HS-27A (cell line): ENCODE measurements around the gene DHRS9.

Experiments used
- DNase-seq: peaks from one replicate; pipeline ENCODE4 v3.0.0-alpha.2; 2012; ENCODE audit warnings: low read depth, missing footprints

Gene DHRS9

DNA sequence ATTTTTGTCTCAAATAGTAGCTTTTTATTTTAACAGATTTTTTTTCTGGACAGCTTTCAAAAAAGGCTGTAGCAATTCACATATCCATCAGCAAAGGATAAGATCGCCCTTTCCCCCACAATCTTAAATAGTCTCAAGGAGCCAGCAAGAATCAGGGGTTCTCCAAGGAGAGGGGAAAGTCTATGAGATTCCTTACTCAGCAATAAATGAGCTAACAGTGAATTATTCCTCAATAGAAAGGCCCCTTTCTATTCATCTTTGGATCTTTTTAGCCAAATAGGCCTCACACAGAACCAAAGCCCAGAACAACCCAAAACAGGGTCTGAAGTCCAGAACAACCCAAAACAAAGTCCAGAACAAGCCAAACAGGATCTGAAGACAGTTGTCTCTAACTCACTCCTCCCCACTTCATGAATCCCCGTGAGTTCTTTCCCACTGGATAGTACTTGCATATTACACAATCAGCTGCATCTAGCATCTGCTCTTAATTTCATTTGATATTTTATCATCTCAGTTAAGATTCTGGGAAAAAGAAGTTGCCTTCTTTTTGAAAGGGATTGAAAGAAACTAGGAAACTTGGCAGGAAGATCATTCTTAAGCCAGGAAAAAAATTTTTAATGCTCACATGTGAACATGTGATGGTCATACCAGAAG lies 3.4 kb upstream of the DHRS9 start:
- no peak for DNase-seq

DNA sequence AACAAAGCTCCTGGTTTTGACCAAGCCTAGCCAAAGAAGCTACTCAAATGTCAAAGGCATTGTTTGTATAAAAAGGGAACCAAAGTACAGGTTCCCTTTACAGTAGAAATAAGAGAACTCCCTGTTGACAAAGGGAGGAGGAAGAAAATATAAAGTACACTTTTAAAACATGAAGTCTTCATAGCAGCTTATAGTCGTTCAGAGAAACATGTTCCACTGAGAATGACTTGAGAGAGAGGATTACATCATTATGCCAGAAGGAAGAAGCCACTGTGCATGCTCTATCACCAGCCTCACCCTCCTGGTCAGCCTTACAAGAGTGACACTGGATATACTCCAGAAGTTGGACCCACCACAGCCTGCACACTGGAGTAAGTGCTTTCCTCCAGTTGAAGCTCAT lies 2.5 kb upstream of the DHRS9 start:
- DNase-seq: no peak

DNA sequence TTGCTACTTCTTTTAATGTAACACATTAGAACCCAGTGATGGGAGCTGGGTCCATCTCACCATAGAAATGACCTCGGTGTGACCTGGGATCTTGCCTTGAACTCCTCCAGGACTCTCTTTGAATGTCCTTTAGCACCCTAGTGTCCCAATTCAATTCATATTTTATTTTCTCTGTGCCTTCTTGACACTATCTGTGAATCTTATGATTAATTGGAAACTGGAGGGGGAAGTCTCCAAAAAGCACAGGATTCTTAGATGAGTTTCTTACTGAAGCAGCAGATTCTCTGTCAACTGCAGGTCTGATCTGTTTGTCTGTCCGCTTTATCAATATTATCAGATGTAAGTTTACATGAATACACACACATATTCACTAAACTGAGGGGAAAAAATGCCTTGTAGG lies 470 bp downstream of the DHRS9 start:
- no peak for DNase-seq

DNA sequence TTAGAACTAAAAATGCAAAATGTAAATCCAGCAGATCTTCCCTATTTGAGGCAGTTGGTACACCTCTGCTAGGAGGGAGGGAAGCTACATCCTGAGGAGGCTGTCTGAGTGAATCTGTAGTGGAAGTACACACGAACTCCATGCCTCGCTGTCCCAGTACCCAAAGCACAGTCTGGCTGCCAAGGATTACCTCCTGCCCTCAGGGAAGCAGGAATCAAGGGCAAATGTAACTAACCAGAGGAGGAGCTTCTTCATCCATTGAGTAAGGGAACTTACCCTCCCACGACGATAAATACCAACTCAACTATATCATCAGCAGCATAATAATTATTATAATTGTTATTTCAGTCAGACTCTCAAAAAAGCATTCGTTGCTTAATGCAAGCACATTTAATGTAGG lies 2.1 kb downstream of the DHRS9 start:
- no peak for DNase-seq

DNA sequence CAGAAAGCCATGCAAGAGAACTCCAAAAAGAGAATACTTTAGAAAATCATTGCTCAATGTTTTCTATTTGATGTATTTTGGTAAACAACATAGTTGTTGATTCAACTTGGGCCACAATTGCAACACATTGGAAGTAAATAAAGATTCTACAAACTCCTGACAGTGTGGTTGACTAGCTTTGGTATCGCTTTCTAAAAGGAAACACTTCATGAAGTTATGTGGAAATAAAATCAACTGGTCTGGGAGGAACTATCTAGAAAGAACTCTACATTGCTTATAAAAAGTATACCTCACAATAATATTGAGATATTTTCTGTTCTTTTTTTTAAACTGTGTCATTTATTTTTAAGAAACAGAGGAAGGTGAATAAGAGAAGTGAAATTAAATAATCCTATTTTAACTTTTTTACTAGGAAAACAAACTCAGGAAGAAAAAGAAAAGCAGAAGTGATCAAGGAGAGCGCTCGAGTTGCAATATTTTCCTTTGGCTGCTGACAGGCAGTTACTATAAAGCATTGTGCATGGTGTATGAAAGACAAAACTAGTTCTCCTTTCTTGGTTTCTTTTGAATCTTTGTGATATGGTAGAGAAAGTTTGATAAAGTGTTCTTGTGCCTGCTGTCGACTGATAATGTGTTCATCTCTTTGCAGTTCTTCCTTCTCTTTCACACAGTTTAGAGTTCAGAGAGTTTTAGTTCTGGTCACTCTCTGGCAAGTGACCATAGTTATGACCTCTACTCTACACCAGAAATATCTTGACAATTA lies 3.0 kb downstream of the DHRS9 start:
- DNase-seq: no peak

DNA sequence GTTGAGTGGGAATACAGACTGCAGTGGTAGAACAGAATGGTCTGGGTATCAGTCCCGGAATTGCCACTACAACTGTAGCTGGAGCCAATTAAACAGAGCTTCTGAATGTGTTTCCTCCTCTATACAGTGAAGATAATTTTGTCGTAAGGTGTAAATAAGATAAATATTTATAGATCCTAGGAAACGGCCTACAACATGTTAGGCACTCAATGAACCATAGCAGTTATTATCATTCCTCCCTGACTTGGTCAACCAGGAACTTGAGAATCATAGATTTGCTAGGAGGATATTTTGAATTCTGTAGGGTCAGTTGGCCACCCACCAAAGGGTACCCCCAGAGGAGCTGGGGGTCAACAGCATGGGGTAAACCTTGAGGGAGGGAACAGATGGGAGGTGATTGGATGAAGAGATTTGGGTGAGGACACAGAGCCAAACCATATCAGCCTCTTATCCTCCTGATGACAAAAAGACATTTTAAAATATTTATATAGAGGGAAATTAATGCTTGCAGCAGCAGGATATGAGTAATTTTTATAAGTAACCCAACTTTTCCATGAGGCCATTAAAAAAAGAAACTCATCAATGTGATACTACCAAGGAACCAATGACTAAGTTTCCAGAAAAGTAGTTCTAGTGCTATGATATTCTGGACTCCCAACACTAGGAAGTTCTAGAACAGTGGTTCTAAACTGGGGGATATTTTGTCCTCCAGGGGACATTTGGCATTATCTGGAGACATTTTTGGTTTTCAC lies 4.0 kb downstream of the DHRS9 start:
- no peak for DNase-seq

DNA sequence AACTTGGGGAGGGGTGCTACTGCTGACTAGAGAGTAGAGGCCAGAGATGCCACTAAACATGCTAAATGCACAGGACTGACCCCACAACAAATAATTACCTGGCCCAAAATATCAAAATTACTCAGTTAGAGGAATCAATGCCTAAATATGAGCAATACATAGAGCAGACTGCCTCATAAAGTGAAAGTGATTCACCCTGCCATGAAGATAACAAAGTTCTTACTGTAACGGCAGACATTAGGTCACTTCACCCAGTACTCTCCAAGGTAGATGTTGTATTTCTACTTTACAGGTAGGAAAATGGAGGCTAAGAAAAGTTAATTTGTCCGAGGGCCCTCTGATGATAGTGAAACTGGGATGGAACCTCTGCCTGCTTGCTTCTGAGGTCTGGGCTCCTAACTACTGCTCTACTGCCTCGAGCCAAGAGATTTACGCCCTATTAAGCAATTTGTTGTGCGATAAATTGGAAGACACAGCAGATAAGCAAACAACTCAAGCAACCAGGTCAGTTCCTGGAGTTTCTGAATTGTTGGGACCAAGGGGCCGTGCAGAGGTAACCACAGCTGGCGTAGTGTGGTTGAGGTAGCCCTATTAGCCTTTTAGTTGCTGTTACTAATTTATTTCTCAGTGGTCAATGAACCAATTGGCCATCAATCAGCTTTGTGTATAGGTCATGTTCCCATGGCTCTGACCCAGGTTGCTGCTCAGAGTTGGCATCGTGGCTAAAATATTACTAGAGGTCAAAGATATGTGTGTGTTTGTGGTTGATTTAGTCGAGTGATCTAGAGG lies 4.8 kb downstream of the DHRS9 start:
- DNase-seq: no peak

DNA sequence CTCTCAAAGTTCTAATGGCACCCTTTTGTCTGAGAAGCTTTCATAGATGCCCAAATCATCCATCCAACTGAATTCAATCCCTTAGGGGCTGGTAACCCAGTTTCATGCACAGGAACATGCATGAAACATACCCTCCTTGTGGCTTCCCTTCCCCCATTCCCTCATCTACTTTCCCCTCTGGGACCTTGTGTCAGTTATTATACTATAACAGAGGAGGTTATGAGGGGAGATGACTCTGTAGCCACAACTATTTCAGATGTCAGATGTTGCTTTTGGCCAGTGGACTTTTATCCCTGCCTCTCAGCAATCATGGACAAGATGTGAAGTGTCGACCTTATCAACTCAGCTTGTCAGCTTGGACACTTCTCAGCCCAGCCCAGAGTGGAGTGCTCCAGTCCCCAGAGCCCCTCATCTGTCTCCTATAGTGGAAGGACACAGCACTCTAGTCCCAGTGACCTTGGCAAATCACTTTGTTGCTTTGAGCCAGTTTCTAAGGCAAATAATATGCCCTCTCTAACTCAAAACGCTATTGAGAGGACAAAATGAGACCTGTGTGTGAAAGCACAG lies 8.4 kb downstream of the DHRS9 start:
- no peak for DNase-seq

DNA sequence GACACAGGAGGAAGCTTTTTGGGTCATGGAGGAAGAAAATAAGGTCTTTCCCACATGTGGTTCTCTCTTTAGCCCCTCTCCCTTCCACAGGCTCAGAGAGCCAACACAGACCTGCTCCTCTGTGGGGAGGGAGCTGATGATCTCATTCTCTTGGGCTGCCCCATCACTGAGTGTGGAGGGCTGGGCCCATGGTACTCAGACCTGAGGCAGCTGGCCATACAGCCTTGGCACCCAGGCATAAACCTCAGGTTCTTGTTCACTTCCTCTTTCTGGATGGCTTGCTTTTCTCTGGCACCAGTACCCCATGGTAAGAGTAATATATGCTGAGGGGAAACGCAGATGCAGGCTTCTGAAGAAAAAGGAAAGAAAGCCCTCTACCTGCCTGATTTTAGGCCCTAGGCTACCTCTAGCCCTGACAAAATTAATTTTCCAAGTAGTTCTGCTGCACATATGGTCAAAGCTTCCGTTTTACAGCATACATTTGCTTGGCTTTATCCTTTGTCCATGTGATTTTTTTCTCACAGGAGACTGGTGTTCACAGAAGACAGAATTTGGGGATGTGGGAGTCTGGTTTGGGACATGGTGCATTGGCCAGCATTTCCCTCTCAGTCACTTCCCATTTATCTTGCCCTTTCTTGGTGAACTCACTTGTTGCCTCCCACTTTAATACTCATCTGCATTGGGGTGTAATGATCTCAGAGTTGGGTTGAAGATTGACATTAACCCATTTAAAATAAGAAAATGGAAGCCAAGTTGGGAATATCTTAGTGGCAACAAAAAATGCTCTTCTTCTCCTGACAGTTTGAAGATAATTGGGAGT lies 11.1 kb downstream of the DHRS9 start:
- DNase-seq: no peak

DNA sequence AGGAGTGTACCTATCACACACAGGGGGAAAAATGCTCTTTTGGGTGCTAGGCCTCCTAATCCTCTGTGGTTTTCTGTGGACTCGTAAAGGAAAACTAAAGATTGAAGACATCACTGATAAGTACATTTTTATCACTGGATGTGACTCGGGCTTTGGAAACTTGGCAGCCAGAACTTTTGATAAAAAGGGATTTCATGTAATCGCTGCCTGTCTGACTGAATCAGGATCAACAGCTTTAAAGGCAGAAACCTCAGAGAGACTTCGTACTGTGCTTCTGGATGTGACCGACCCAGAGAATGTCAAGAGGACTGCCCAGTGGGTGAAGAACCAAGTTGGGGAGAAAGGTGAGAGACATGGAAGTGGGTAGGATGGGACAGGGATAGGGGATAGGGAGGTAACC lies 12.2 kb downstream of the DHRS9 start:
- DNase-seq: no peak

DNA sequence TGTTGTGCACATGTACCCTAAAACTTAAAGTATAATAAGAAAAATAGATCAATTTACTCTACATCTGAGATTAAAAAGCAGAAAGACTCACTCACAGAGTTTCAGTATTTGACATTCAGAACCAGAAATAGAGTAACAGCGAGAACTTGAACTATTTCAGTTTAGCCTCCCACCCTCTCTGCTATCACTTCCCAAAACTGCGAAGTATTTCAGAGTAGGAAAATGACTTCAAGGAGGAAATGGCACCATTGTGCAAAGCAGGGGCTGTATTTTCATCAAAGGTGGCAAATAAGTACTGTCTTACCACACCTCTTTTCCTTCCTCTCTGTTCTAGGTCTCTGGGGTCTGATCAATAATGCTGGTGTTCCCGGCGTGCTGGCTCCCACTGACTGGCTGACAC lies 13.6 kb downstream of the DHRS9 start:
- DNase-seq: no peak

DNA sequence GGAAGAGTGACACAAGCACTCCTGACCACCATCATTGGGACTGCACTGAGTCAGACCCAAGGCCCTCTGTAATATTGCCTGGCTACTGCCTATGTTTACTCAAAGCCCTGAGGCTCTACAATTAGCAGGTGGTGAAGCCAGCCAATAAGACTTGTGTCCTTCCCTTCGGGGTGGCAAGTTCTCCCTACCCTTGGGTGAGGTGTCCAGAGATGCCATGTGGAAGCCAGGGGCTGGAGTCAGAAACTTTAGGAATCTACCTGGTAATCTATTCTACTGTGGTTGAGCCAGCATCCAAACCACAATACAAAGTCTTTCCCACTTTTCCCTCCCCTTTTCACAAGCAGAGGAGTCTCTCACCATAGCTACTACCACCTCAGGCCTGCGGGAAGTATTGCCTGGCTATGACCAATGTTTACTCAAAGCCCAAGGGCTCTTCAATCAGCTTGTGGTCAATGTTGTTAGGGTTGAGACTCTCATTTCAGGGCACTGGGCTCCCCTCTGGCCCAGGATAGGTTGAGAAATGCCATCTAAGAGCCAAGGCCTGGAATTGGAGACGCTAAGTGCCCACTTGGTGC lies 17.6 kb downstream of the DHRS9 start:
- no peak for DNase-seq

DNA sequence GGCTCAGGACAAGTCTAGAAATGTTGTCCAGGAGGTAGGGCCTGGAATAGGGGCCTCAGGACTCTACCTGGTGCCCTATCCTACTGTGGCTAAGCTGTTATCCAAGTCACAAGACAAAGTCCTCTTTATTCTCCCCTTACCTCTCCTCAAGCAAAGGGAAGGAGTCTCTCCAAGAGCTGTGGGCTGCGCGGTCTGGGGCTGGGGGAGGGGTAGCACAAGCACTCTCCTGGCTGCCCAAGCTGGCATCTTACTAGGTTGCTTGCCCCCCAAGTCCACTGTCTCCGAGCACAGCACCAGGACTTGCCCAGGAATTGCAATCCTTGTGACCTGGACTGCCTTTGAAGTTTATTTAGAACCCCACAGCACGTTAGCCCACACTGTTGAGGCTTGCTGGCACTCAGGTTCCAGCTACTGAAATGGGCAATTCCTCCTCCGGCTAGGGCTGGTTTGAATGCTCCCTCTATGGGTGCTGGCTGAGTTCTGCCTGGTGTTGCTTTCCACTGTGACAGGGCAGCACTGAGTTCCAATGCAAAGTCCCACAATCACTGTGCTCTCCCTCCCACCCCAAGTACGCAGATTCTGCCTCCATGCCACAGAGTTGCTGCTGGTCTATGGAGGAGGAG lies 18.5 kb downstream of the DHRS9 start:
- no peak for DNase-seq

DNA sequence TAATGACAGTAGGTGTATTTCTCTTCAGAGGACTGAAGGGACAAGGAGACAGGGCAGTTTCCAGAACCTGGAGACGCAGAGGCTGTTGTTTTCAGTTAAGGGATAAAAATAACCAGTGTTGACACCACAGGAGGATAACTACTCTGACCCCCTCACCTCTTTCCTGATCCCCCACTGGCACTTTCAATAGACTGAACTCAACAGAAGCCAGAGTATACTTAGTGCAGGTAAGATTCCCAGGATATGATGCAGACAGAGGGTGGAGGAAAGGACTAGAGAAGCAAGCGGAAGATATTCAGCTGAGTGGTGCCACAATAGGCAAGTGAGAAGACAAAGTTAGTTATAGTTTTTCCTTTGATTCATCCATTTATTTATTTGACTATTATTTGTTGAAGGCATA lies 19.8 kb downstream of the DHRS9 start:
- DNase-seq: no peak

DNA sequence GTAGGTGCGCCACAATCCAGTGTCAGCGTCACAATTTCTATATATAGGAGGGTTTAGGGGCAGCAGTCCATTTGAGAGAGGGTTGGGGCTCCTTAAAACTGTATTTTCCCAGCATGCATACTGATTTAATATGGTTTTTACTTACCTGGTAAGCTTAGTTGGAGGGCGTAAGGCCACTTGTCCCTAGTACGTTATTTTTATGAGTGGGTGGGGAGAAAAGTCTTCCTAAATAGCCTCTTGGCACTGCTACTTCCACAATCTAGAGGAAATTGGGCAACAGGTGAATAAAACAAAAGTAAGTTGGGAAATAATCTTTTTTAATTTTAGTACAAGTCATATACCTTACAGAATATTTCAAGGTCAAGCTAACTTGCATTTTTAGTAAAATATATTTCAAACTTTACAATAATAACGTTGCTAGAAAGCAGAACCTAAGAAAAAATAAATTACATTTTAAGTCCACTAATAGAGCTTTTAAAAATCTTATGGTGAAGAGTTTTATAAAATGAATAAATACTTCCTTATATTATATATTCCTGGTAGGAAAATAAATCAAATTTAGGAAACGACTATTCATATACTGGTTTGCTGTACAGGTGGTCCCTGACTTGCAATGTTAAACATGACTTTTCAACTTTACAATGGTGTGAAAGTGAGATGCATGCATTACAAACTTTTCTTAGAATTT lies 20.9 kb downstream of the DHRS9 start:
- no peak for DNase-seq

DNA sequence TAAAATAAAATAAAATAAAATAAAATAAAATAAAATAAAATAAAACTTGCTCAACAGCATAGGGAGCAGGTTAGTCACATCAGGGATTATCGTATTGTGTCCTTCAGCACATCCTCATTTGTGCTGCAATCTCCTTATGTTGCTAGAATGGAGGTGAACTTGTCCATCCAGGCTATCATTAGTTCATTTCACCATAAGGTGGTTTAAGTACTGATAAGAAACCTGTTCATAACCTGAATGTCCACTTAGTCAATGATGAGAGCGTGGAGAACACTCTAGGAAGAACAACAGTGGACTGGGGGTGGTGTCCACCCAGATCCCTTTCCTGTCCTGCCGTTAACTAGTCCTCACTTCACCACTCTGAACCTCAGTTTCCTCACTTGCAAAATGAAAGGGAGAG lies 21.9 kb downstream of the DHRS9 start:
- DNase-seq: no peak

DNA sequence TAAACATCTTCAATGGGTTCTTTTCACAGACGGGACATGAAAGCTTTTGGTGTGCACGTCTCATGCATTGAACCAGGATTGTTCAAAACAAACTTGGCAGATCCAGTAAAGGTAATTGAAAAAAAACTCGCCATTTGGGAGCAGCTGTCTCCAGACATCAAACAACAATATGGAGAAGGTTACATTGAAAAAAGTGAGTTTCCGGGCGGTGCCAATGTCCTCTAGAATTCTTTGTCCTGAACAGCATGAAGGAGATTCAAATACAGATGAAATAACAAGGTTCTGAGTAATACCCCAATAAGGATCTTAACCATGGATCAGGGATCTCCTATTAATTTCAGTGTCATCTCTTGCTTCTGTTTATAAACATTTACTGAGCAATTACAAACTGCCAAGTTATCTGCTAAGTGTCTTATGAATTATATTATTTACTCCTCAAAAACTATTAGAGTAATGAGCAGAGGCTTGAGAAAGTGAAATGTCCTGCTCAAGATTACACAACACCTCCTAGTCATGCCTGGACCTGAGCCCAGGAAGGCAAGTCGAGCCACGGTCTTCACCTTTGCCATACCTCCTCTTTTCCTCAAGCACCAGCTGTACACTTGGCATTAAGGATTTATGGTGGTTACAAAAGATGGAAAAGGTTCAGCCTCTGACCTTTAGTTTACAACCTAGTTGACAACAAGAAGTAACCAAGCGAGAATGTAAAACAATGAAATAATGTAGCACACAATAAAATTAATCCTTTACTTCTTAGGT lies 22.6 kb downstream of the DHRS9 start:
- DNase-seq: no peak

DNA sequence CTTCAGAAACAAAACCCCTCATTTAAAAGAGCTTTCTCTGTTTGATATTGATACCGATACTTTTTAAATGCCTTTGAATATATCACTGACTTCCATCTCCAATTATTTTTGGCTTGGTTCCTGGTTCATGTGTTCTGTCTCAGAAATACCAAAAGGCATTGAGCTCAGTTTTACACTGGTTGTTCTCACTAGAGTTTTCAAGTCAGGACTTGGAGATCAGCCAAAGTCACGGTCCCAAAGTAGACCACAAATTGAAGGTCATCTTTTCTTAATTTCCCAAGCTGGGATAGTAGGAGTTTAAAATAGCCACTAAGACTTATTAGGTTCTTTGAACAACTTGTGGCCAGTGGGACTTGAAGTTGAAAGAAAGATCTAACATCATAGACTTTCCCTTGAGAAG lies 24.2 kb downstream of the DHRS9 start:
- DNase-seq: no peak

DNA sequence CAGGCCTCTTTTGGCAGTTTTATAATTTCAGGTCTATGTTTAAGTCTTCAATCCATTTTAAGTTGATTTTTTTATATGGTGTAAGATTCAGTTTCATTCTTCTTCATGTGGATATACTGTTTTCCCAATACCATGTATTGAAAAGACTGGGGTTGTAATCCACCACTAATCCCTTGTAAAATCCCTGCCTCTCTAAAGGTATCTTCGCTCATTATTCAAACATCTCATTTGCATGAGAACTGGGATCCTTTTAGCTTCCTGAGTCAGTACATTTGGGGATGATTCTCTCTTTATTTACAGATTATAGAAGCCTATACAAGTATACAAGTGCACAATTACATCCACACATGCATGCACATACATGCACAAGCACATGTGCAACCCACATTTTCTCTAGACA lies 25.3 kb downstream of the DHRS9 start:
- DNase-seq: no peak
